ENCODE measurements around the gene RAB3IP. TPM values are rescaled to one million over a fixed set of nuclear protein-coding genes. Genes with fewer than 3 reads are reported as not detected.

The RAB3IP gene
- total and polyA plus RNA-seq, 10 of the 15 experiments (the other 5 are each of a cell fraction or from before 2014, with no cell fraction given), result 18.8 to 53.6 (median 28.7) TPM

- ChIA-PET SMC1A (ENCODE audit: uncharacterized antibody, unreplicated experiment) (interaction anchor here (0.7 kb wide), 1 partner anchor 111 kb away, joined by 3 read pairs; no protein-coding TSS in a partner anchor), POLR2A (interaction anchor here (0.7 kb wide), 1 partner anchor 677 kb away, joined by 7 read pairs; no protein-coding TSS in a partner anchor), CTCF (no interaction called here), RAD21 (ENCODE audit: unreplicated experiment) (no interaction called here)
- H3K27ac ChIP-seq (ENCODE audit: control insufficient read depth, insufficient read depth), result no peak overlapping the region
- no peak for DNase-seq (ENCODE audit: low read depth, low spot score)
- H2AFZ ChIP-seq (ENCODE audit: control insufficient read depth, low read depth, low read length), result no peak overlapping the region
- H3K4me3 ChIP-seq, result no peak overlapping the region
- no peaks in the 10 kb centered on the region for H3K79me2 ChIP-seq (ENCODE audit: control insufficient read depth, insufficient read depth, low read length)
- H3K4me2 ChIP-seq (ENCODE audit: control insufficient read depth, insufficient read depth), result no peak overlapping the region
- no peak overlapping the region for H3K9ac ChIP-seq (ENCODE audit: control insufficient read depth, insufficient read depth, low read length)
- no peaks in the 10 kb centered on the region for H3K27me3 ChIP-seq (replicated peaks in 1 of 2; ENCODE audit: control insufficient read depth in 2 of 2, insufficient read depth in 2 of 2, low read length in 1 of 2)
- FAIRE-seq, result no peak
- 100% methylated on average over 1 of the region's 2 CpGs for WGBS (ENCODE audit: insufficient coverage, insufficient replicate concordance, low lambda C conversion rate, missing lambda C conversion rate)
- H3K36me3 ChIP-seq (ENCODE audit: control insufficient read depth in 2 of 2, insufficient read depth in 2 of 2, low read length in 1 of 2), result no peaks in the 10 kb centered on the region
- ATAC-seq, result no peak
- in situ Hi-C loops (cut with MboI) (no loop called here), intact Hi-C loops (cut with micrococcal nuclease; ENCODE audit: unreplicated experiment) (no loop called here)
- BruUV-seq (replicated peaks), result no TSS peak
- no peaks in the 10 kb centered on the region for H3K4me1 ChIP-seq (ENCODE audit: control insufficient read depth, insufficient read depth, low read length)
- TF ChIP-seq YBX1 (IDR thresholded peaks at IDR 0.05), result no peak
- no peak for TF ChIP-seq RAD21 (IDR thresholded peaks at IDR 0.05; ENCODE audit: insufficient read depth, low read depth, low read length)
- TF ChIP-seq HSF1 (IDR thresholded peaks at IDR 0.05; ENCODE audit: low read depth, low read length), result no peak
- no peak for TF ChIP-seq WRNIP1 (IDR thresholded peaks at IDR 0.05; ENCODE audit: borderline replicate concordance, low read depth, low read length)
- TF ChIP-seq CHD1 (IDR thresholded peaks at IDR 0.05; ENCODE audit: low read depth, low read length), result no peak
- H3K9me3 ChIP-seq (replicated peaks; ENCODE audit: control insufficient read depth, insufficient read depth, low read length), result no peaks in the 10 kb centered on the region
- no peaks in the 10 kb centered on the region for H4K20me1 ChIP-seq (ENCODE audit: control insufficient read depth, insufficient read depth)
Measured at GRCh38 chr12:69833696-69834095, 95.0 kb downstream of the RAB3IP start.

- Histone ChIP-seq H4K20me1 (ENCODE audit: control insufficient read depth, insufficient read depth) (no peaks in the 10 kb centered on the region), H3K4me2 (ENCODE audit: control insufficient read depth, insufficient read depth) (no peak overlapping the region), H3K9ac (ENCODE audit: control insufficient read depth, insufficient read depth, low read length) (no peak overlapping the region), H3K27ac (ENCODE audit: control insufficient read depth, insufficient read depth) (no peak overlapping the region), H3K4me3 (no peak overlapping the region), H3K4me1 (ENCODE audit: control insufficient read depth, insufficient read depth, low read length) (no peaks in the 10 kb centered on the region), H3K36me3 (ENCODE audit: control insufficient read depth in 2 of 2, insufficient read depth in 2 of 2, low read length in 1 of 2) (no peaks in the 10 kb centered on the region), H2AFZ (ENCODE audit: control insufficient read depth, low read depth, low read length) (no peak overlapping the region), H3K9me3 (replicated peaks; ENCODE audit: control insufficient read depth, insufficient read depth, low read length) (no peaks in the 10 kb centered on the region), H3K27me3 (replicated peaks in 1 of 2; ENCODE audit: control insufficient read depth in 2 of 2, insufficient read depth in 2 of 2, low read length in 1 of 2) (no peaks in the 10 kb centered on the region), H3K79me2 (ENCODE audit: control insufficient read depth, insufficient read depth, low read length) (no peaks in the 10 kb centered on the region)
- in situ Hi-C loops (cut with MboI), result no loop called here
- no peak for DNase-seq (ENCODE audit: low read depth, low spot score)
- RAD21 ChIA-PET (ENCODE audit: unreplicated experiment), result no interaction called here
- CTCF ChIA-PET, result no interaction called here
- no peak for FAIRE-seq
- ATAC-seq, result no peak
- POLR2A ChIA-PET, result interaction anchor here (0.7 kb wide), 1 partner anchor 678 kb away, joined by 7 read pairs; no protein-coding TSS in a partner anchor
- WGBS (ENCODE audit: insufficient coverage, insufficient replicate concordance, low lambda C conversion rate, missing lambda C conversion rate), result 39% methylated on average over 2 of the region's 2 CpGs
- SMC1A ChIA-PET (ENCODE audit: uncharacterized antibody, unreplicated experiment), result interaction anchor here (0.7 kb wide), 1 partner anchor 111 kb away, joined by 3 read pairs; no protein-coding TSS in a partner anchor
- no TSS peak for BruUV-seq (replicated peaks)
- intact Hi-C loops (cut with micrococcal nuclease; ENCODE audit: unreplicated experiment), result no loop called here
- TF ChIP-seq POLR2AphosphoS2 (IDR thresholded peaks at IDR 0.05; ENCODE audit: low read depth, low read length) (no peak), CBX5 (IDR thresholded peaks at IDR 0.05; ENCODE audit: low read depth) (no peak), CBX3 (IDR thresholded peaks at IDR 0.05; ENCODE audit: borderline replicate concordance, low read depth) (no peak), NFYB (IDR thresholded peaks at IDR 0.05; ENCODE audit: insufficient read depth, low read depth, low read length) (no peak), CREM (IDR thresholded peaks at IDR 0.05; ENCODE audit: low read depth) (no peak), SRF (IDR thresholded peaks at IDR 0.05; ENCODE audit: low read depth in 2 of 2, low read length in 2 of 2) (no peak), NFYA (IDR thresholded peaks at IDR 0.05; ENCODE audit: borderline replicate concordance, low read depth, low read length) (no peak), PAX8 (IDR thresholded peaks at IDR 0.05) (no peak), CHD2 (IDR thresholded peaks at IDR 0.05; ENCODE audit: borderline replicate concordance, low read depth, low read length) (no peak), NBN (IDR thresholded peaks at IDR 0.05) (no peak), SUPT20H (IDR thresholded peaks at IDR 0.05; ENCODE audit: borderline replicate concordance, control insufficient read depth, low read depth, low read length) (no peak), EP300 (IDR thresholded peaks at IDR 0.05; ENCODE audit: borderline replicate concordance in 1 of 2, control insufficient read depth in 1 of 2, low read depth in 2 of 2, low read length in 2 of 2) (no peak), RFX5 (IDR thresholded peaks at IDR 0.05; ENCODE audit: low read depth, low read length) (no peak)
Measured at GRCh38 chr12:69834147-69834546, 95.5 kb downstream of the RAB3IP start.
